ENCODE measurements around the gene UNC13B.
"Not testable (repeated sequence)": the region's sequence is repeated elsewhere in the genome, so short reads cannot be mapped to it uniquely, and the experiment has no call there.

Gene UNC13B

GRCh38 chr9:35161713-35162604 lies at the start of gene UNC13B:
Gene UNC13B, plus strand, starts transcription at chr9:35162009. Its CDS starts 275 bp downstream, at chr9:35162284.
- DNase-seq (ENCODE audit: low read depth in 2 of 2) = peak; percentile 47 to 60

DNA sequence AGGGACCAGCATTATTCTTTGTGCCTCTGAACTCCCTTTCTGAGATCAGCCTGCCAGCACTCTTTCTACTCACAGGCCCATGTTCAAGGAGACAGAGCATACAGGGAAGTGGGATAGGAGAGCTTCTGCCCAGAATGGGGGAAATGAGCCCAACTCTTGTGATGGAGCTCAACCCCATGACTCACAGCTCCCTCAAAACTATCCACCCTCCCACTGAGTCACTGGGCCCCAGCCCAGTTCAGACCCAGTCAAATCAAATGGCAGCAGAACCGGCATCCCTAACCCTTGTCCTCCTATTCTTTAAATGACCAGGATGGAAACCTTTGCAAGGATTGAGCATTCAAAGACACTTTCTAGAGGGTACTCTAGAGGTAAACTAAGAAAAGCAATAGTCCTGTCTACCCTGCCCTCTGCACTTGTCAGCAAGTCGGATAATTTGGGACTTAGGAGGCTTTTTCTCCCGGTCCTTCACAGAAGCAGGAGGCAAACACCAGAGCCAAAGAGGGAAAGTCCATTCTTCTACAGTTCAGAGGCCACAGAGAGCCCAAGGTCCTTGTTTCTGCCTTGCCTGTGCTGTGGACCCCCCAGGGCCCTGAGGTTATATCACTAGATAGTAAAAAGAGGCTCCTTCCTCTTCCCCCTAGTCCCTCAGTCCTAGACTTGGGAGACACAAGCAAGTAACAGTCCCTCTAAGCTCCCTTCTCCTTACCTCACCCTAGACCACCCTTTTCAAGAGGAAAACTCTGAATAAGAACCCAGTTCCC lies 49.4 kb upstream of the UNC13B start:
- no peak for DNase-seq (ENCODE audit: low read depth in 2 of 2)

DNA sequence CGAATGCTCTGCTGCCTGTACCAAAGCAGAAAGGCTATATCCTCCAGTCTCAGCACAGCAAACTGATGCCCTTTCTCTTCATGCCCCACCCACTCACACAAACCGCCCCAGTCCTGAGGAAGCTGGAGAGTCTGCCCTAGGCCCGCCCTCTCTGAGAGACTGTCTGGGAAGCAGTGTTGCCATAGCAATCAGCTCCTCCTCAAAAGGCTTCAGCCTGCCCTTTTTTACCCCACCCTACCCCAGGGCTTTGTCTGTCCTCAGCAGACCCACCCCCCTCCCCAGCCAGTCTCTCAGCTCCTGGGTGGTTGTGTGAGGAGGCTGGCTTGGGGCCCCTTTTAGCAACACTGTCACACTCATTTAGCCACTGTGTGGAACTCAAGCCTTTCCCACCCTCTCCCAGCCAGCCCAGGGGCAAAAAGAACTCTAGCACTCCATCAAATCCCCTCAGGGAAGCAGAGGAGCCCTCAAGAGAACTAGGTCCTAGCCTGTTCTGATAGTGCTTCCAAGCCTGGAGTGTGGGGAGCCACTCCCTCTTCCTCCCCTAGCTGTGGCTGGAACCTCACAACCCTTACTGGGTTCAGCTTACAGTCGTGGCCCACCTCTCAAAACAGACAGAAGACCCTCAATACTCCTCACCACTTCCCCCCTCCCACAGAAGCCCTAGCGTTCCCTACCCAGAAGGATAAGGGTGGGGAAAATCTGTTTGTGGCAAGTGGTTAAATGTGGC lies 47.5 kb upstream of the UNC13B start:
- DNase-seq (ENCODE audit: low read depth in 2 of 2) = peak; percentile 58 to 62

- DNase-seq (ENCODE audit: low read depth in 2 of 2) = no peak
Measured at GRCh38 chr9:35114840-35115628, 46.8 kb upstream of the UNC13B start.

GRCh38 chr9:35115680-35116538 lies 45.9 kb upstream of the UNC13B start, which contains the start of gene ATOSB:
Gene ATOSB, minus strand, starts transcription at chr9:35115862. Its CDS starts 7,588 bp downstream, at chr9:35108274.
- DNase-seq (ENCODE audit: low read depth in 2 of 2) = peak; percentile 90 to 93

DNA sequence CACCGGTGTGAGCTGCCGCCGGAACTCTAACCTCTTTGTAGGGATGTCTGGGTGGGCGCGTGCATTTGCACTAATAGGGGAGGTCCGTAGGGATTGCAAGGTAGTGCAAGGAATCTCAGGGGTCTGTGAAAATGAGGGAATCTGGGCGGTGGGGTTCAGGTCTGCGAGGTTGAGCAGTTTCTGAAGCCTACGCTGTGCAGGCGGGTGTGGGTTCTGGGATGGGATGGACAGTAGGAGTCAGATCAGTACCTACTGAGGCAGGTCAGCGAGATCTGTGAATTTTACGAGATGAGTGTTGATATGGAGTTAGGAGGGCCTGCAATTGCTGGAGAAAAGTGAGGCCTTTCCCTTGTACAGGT lies 45.3 kb upstream of the UNC13B start:
- DNase-seq (ENCODE audit: low read depth in 2 of 2) = no peak

GRCh38 chr9:35116898-35117551 lies 44.8 kb upstream of the UNC13B start:
- peak; percentile 72 for DNase-seq (ENCODE audit: low read depth in 2 of 2)

GRCh38 chr9:35134920-35135319 lies 26.9 kb upstream of the UNC13B start:
- DNase-seq (ENCODE audit: low read depth in 2 of 2) = no peak

DNA sequence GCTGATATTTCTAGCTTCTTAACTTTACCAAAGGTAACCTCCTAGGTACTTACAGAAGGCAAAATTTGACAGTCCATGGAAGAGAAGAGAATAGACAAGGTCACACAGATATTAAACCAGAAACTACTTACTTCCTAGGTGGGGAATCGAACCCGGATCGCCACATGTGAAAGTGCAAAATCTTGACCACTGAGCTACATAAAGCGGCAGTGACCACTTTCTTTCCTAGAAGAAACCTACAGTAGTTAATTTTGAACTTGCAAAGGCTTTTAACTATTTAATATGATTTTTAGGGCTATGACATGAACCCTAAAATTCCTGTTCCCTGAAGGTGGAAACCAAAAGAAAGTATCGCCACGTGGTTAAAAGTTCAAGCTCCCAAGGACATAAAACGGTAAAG lies 25.8 kb upstream of the UNC13B start:
- DNase-seq (ENCODE audit: low read depth in 2 of 2) = no peak

DNA sequence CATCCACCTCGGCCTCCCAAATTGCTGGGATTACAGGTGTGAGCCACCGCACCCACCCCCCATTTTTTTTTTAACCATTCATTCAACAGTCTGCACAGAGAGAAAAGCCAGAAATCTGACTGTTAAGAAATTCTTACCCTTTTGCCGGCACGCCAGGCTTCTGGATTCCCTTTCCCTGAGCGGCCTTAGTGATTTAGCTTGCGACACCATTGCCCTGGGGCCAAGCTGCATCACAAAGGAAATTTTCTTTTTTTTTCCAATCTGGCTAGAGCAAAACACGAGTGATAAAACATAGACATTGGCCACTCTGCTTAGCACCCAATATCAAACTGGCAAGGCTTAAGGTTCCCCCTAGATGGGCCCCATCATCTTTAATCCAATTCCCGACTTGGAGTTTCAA lies 24.9 kb upstream of the UNC13B start:
- DNase-seq (ENCODE audit: low read depth in 2 of 2) = no peak

DNA sequence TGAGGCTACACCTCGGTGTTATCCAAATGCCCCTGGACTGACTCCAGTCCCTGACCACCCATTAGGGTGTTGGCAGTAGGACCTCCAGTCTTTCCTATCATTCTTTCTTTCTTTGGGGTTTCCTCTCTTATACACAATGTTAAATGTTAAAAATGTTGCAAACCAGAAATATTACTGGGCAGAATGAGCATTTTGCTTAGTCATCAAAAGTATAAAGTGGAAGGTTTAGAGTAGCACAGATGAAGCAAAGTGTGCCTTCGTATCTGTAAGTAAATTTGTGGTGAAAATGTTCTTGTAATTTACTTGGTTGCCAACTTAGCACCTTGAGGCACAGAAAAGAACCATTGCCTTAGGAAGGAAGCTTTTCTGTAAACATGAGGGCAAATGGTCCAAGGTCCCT lies 21.7 kb upstream of the UNC13B start:
- no peak for DNase-seq (ENCODE audit: low read depth in 2 of 2)

DNA sequence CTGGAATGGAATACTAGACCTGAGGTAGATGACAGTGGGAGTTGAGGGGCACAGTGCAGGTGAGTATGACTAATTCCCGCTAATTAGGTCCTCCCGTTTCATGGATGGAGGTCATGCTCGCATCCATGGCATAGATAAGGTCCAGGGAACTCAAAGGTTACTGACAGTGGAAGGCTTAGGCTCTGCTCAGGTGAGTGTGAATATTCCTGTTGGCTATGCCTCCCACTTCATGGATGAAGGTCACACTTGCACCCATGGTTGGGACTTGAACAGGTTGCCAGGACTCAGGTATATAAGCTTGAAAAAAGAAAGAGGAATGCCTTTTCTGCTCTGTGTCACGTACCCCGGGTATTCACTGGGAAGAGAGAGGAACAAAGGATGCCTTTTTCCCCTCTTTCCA lies 19.8 kb upstream of the UNC13B start:
- no peak for DNase-seq (ENCODE audit: low read depth in 2 of 2)

- not testable (repeated sequence) for DNase-seq (ENCODE audit: low read depth in 2 of 2)
Measured at GRCh38 chr9:35147941-35148563, 13.8 kb upstream of the UNC13B start.

DNA sequence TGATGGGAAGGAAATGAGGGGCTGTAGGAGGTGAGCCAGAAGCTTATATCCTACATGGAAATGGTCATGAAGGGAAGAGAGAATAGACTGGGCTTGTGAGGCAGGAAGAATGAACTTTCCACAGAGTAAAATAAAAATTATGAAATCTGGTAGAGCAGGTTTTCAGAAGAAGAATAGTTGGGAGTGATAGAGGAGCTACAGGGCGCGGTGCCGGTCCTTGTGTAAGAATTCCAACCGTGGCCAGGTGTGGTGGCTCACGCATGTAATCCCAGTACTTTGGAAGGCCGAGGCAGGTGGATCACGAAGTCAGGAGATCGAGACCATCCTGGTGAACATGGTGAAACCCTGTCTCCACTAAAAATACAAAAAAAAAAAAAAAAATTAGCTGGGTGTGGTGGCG lies 8.9 kb upstream of the UNC13B start:
- no peak for DNase-seq (ENCODE audit: low read depth in 2 of 2)

DNA sequence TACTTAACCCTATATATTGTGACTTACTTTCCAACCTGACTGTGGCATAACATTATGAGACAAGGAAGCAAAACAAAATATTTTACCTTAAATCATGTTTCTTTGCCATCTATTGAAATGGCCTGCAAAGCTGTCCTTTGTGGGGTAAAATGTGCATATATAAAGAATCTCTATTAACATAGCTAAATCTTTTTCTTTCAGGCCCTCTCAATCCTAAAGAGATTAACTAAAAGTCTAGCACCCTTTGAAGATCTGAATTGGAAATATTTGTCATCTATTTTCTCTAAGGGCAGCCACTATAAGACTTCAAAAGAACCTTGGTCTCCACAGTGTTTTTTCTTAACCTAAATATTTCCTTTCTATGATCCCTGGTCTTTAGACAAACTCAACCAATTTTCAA lies 5.0 kb upstream of the UNC13B start:
- no peak for DNase-seq (ENCODE audit: low read depth in 2 of 2)

DNA sequence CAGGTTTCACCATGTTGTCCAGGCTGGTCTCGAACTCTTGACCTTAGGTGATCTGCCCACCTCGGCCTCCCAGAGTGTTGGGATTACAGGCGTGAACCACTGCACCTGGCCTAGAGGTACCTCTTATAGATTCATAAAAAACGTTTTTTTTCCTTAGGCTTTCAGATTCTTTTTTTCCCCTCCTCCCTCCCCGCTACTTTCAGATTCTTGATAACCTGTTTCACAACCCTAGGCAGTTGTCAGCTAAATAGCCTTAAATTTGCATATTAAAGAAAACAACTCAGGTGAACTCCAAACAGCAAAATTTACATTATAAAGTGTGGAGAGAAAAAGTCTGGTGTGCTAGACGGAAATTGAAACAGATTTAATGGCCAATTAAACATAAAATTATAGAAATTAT lies 4.0 kb upstream of the UNC13B start:
- DNase-seq (ENCODE audit: low read depth in 2 of 2) = not testable (repeated sequence)

- no peak for DNase-seq (ENCODE audit: low read depth in 2 of 2)
Measured at GRCh38 chr9:35158501-35159280, 3.1 kb upstream of the UNC13B start.

DNA sequence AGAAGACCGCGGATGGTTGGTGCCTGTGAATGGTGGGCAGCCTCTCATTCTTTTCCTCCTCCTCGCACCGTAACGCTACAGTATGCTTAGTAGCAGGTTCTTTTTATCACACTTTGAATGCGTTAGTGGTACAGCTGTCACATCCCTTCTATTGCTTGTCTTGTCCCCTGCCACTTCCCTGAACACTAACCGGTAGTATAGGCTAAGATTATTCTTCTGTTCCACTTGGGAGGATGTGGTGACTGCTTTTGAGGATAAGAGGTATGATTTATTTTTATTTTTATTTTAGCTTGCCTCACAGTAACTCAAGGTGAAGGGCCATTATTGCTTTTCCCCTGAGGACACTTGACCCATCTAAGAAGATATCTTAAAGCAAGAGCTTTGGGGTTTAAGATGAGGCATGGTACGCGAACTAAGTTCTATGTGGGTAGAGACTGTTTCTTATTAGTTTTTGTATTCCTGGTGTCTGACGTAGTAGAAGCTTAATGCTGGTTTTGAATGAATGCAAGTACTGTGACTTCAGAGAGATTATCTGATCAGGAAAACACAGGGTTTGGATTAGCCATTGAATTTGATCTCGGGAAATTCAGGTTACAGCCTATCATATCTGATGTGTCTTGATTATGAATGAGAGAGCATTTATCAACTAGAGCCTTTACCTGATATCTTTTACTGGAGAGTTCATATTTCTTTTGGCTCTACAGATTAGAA lies 951 bp downstream of the UNC13B start:
- DNase-seq (ENCODE audit: low read depth in 2 of 2) = no peak
